K562 (cell line): ENCODE results near the gene PCYT1A. TPM values are rescaled to one million over a fixed set of nuclear protein-coding genes. Genes with fewer than 3 reads are reported as not detected.

ENCODE experiments used
- BRD4 ChIP-seq: fragments of 200-600 bp; sonication (generic); IDR thresholded peaks from 2 replicates; pipeline ENCODE4 v1.6.1; 2017; ENCODE audit warnings: inconsistent platforms
- CREB3L1 ChIP-seq: fragments of 450-650 bp; IDR thresholded peaks from 2 replicates; pipeline ENCODE4 v1.6.1; 2014; ENCODE audit warnings: low read depth, mild to moderate bottlenecking, moderate library complexity, borderline replicate concordance
- HBP1 ChIP-seq: fragments of 450-650 bp; formaldehyde crosslinking; IDR thresholded peaks from 2 replicates; pipeline ENCODE4 v1.4.0; 2022; ENCODE audit warnings: missing genetic modification characterization
- KHSRP ChIP-seq: fragments of 450-650 bp; IDR thresholded peaks from 2 replicates; pipeline ENCODE4 v1.6.1; 2017
- MEIS2 ChIP-seq: fragments of 450-650 bp; IDR thresholded peaks from 2 replicates; pipeline ENCODE4 v1.6.1; 2014; ENCODE audit warnings: mild to moderate bottlenecking; ENCODE audit not compliant: partially characterized antibody
- SP2 ChIP-seq: IDR thresholded peaks from 2 replicates; pipeline ENCODE4 v1.6.1; 2011; ENCODE audit warnings: mild to moderate bottlenecking, low read depth, low read length, moderate library complexity; ENCODE audit not compliant: poor library complexity, severe bottlenecking; ENCODE audit errors: extremely low read depth
- SRSF1 ChIP-seq: fragments of 200-400 bp; formaldehyde crosslinking; IDR thresholded peaks from 2 replicates; pipeline ENCODE4 v1.6.1; 2017; ENCODE audit warnings: mild to moderate bottlenecking, low read depth, low read length, moderate library complexity
- SUPT5H ChIP-seq: fragments of 450-650 bp; IDR thresholded peaks from 2 replicates; pipeline ENCODE4 v1.6.1; 2016
- ZBTB12 ChIP-seq: fragments of 250-450 bp; sonication (Bioruptor Pico); IDR thresholded peaks from 2 replicates; pipeline ENCODE4 v1.4.0; 2020
- ZNF143 ChIP-seq: sonication (generic); formaldehyde crosslinking; IDR thresholded peaks from 2 replicates; pipeline ENCODE4 v1.9.0; 2022; ENCODE audit warnings: mild to moderate bottlenecking, missing genetic modification reagents
- polyA plus RNA-seq, 8 experiments: library from polyadenylated mRNA; depleted of rRNA in 4 of 8; stranded (reverse) in 5 of 8; unstranded in 3 of 8; fragments of >200 nt; fragmentation: Nextera tagmentation in 2 of 8; fragmentation: Illumina TruSeq in 1 of 8; extraction: Ambion mirVana in 2 of 8; extraction: Trizol in 1 of 8; gene quantifications; 2 replicates each; pipeline versions ENCODE4 v1.2.1 to v1.2.3, GENCODE V29; 2011 to 2014; ENCODE audit warnings: inconsistent platforms in 1 of 8, missing spikeins in 1 of 8
- total RNA-seq, 7 experiments: library from RNA; depleted of rRNA in 6 of 7; stranded (reverse); fragments of >200 nt in 6 of 7; fragmentation: Illumina TruSeq in 2 of 7; extraction: Trizol in 2 of 7; gene quantifications; 2 replicates each; pipeline versions ENCODE4 v1.2.1 to v1.2.3, GENCODE V29; 2011 to 2021; ENCODE audit warnings: low replicate concordance in 1 of 7
- TF ChIP-seq, protein P1 (sequence below): fragments of 450-650 bp; IDR thresholded peaks from 2 replicates; pipeline ENCODE4 v1.6.1; 2016; ENCODE audit warnings: antibody characterized with exemption
- TF ChIP-seq, protein P2 (sequence below): sonication (generic); formaldehyde crosslinking; IDR thresholded peaks from 2 replicates; pipeline ENCODE4 v1.8.0; 2023; ENCODE audit warnings: missing genetic modification reagents, mild to moderate bottlenecking, borderline replicate concordance
- TF ChIP-seq, protein P3 (sequence below): sonication (generic); formaldehyde crosslinking; IDR thresholded peaks from 2 replicates; pipeline ENCODE4 v1.8.0; 2022; ENCODE audit warnings: missing genetic modification reagents, mild to moderate bottlenecking, borderline replicate concordance

PCYT1A gene
- total and polyA plus RNA-seq, 9 of the 15 experiments (the other 6 are each of a cell fraction or from before 2014, with no cell fraction given) = 13.4 to 62.8 (median 49.4) TPM

DNA sequence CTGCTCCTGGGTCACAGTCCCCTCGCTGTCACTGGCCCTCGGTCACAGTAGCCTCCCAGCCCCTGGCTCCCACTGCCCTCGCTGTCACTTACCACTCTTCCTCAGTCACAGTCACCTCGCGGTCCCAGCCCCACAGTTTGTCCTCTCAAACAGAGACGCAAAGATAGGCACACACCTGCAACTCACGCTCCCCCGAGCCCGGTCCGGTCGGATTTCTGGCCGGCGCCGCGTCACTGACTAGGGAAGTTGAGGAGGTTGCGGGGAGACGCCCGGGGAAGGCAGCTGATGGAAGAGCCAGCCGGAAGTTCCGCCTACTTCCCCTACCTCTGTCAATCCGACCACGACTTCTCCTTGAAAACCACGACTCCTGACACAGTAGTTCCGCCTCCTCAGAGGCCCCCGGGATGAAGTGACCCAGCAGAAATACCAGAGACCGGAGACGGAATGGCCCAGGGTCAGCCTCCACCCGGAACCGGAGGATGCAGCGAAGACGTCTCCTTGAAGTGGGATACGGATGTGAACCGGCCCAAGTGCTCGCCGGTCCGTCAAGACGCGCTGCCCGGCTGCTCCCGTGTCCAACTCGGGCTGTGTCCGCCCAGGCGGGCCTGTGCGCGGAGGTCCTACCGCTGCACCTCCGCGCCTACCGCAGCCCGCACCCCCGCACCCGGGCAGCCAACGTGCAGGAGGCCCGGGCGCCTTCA is at the start of gene PCYT1A (continued):
- peak; percentile 79 for TF ChIP-seq HBP1
- TF ChIP-seq, protein P1, sequence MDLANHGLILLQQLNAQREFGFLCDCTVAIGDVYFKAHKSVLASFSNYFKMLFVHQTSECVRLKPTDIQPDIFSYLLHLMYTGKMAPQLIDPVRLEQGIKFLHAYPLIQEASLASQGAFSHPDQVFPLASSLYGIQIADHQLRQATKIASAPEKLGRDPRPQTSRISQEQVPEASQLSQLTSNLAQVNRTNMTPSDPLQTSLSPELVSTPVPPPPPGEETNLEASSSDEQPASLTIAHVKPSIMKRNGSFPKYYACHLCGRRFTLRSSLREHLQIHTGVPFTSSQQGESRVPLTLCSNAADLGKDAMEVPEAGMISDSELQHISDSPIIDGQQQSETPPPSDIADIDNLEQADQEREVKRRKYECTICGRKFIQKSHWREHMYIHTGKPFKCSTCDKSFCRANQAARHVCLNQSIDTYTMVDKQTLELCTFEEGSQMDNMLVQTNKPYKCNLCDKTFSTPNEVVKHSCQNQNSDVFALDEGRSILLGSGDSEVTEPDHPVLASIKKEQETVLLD = peak; percentile 75
- TF ChIP-seq, protein P2, sequence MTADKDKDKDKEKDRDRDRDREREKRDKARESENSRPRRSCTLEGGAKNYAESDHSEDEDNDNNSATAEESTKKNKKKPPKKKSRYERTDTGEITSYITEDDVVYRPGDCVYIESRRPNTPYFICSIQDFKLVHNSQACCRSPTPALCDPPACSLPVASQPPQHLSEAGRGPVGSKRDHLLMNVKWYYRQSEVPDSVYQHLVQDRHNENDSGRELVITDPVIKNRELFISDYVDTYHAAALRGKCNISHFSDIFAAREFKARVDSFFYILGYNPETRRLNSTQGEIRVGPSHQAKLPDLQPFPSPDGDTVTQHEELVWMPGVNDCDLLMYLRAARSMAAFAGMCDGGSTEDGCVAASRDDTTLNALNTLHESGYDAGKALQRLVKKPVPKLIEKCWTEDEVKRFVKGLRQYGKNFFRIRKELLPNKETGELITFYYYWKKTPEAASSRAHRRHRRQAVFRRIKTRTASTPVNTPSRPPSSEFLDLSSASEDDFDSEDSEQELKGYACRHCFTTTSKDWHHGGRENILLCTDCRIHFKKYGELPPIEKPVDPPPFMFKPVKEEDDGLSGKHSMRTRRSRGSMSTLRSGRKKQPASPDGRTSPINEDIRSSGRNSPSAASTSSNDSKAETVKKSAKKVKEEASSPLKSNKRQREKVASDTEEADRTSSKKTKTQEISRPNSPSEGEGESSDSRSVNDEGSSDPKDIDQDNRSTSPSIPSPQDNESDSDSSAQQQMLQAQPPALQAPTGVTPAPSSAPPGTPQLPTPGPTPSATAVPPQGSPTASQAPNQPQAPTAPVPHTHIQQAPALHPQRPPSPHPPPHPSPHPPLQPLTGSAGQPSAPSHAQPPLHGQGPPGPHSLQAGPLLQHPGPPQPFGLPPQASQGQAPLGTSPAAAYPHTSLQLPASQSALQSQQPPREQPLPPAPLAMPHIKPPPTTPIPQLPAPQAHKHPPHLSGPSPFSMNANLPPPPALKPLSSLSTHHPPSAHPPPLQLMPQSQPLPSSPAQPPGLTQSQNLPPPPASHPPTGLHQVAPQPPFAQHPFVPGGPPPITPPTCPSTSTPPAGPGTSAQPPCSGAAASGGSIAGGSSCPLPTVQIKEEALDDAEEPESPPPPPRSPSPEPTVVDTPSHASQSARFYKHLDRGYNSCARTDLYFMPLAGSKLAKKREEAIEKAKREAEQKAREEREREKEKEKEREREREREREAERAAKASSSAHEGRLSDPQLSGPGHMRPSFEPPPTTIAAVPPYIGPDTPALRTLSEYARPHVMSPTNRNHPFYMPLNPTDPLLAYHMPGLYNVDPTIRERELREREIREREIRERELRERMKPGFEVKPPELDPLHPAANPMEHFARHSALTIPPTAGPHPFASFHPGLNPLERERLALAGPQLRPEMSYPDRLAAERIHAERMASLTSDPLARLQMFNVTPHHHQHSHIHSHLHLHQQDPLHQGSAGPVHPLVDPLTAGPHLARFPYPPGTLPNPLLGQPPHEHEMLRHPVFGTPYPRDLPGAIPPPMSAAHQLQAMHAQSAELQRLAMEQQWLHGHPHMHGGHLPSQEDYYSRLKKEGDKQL = 0 out of 2 replicates have a peak, but pooled peaks have one; percentile 69
- TF ChIP-seq SUPT5H = peak; percentile 93
- peak; percentile 89; the same call in 1 of the 2 replicates for TF ChIP-seq SRSF1
- peak; percentile 70 for TF ChIP-seq CREB3L1
- TF ChIP-seq, protein P3, sequence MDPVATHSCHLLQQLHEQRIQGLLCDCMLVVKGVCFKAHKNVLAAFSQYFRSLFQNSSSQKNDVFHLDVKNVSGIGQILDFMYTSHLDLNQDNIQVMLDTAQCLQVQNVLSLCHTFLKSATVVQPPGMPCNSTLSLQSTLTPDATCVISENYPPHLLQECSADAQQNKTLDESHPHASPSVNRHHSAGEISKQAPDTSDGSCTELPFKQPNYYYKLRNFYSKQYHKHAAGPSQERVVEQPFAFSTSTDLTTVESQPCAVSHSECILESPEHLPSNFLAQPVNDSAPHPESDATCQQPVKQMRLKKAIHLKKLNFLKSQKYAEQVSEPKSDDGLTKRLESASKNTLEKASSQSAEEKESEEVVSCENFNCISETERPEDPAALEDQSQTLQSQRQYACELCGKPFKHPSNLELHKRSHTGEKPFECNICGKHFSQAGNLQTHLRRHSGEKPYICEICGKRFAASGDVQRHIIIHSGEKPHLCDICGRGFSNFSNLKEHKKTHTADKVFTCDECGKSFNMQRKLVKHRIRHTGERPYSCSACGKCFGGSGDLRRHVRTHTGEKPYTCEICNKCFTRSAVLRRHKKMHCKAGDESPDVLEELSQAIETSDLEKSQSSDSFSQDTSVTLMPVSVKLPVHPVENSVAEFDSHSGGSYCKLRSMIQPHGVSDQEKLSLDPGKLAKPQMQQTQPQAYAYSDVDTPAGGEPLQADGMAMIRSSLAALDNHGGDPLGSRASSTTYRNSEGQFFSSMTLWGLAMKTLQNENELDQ (CRISPR knock-in tag) = 0 out of 2 replicates have a peak, but pooled peaks have one; percentile 52
- peak; percentile 55; the same call in 1 of the 2 replicates for TF ChIP-seq ZNF143 (CRISPR knock-in tag)
- peak; percentile 95 for TF ChIP-seq BRD4
- TF ChIP-seq MEIS2 = peak; percentile 69
- no peak for TF ChIP-seq KHSRP
- peak; percentile 65 for TF ChIP-seq ZBTB12 (CRISPR knock-in tag)
- peak; percentile 45 for TF ChIP-seq SP2
